Ishikawa (cell line): ENCODE data around the gene KYAT1.

Source experiments
- CEBPB ChIP-seq: IDR thresholded peaks from 2 replicates; pipeline ENCODE4 v1.6.1; 2012
- CREB1 ChIP-seq: IDR thresholded peaks from 2 replicates; pipeline ENCODE4 v1.6.1; 2012; ENCODE audit warnings: low read depth
- EGR1 ChIP-seq: IDR thresholded peaks from 2 replicates; pipeline ENCODE4 v1.6.1; 2012
- EP300 ChIP-seq: IDR thresholded peaks from 2 replicates; pipeline ENCODE4 v1.6.1; 2012; ENCODE audit warnings: borderline replicate concordance
- FOXM1 ChIP-seq: IDR thresholded peaks from 2 replicates; pipeline ENCODE4 v1.6.1; 2012; ENCODE audit warnings: low read depth, borderline replicate concordance
- NFIC ChIP-seq: IDR thresholded peaks from 2 replicates; pipeline ENCODE4 v1.6.1; 2012
- RAD21 ChIP-seq: IDR thresholded peaks from 2 replicates; pipeline ENCODE4 v1.6.1; 2012; ENCODE audit warnings: low read depth
- REST ChIP-seq: IDR thresholded peaks from 2 replicates; pipeline ENCODE4 v1.6.1; 2012; ENCODE audit warnings: low read depth, mild to moderate bottlenecking
- TAF1 ChIP-seq: IDR thresholded peaks from 2 replicates; pipeline ENCODE4 v1.6.1; 2012; ENCODE audit warnings: low read depth, mild to moderate bottlenecking
- TCF12 ChIP-seq: IDR thresholded peaks from 2 replicates; pipeline ENCODE4 v1.6.1; 2012; ENCODE audit warnings: low read depth
- TEAD4 ChIP-seq: IDR thresholded peaks from 2 replicates; pipeline ENCODE4 v1.6.1; 2012
- USF1 ChIP-seq: IDR thresholded peaks from 2 replicates; pipeline ENCODE4 v1.6.1; 2012
- YY1 ChIP-seq: IDR thresholded peaks from 2 replicates; pipeline ENCODE4 v1.6.1; 2012; ENCODE audit warnings: low read depth
- ZBTB7A ChIP-seq: IDR thresholded peaks from 2 replicates; pipeline ENCODE4 v1.6.1; 2012; ENCODE audit warnings: low read depth
- TF ChIP-seq, protein P1 (sequence below): IDR thresholded peaks from 2 replicates; pipeline ENCODE4 v1.6.1; 2012

KYAT1 gene

GRCh38 chr9:128913995-128914772 is 32.4 kb upstream of the KYAT1 start:
- no peak for TF ChIP-seq RAD21
- no peak for TF ChIP-seq CEBPB

DNA sequence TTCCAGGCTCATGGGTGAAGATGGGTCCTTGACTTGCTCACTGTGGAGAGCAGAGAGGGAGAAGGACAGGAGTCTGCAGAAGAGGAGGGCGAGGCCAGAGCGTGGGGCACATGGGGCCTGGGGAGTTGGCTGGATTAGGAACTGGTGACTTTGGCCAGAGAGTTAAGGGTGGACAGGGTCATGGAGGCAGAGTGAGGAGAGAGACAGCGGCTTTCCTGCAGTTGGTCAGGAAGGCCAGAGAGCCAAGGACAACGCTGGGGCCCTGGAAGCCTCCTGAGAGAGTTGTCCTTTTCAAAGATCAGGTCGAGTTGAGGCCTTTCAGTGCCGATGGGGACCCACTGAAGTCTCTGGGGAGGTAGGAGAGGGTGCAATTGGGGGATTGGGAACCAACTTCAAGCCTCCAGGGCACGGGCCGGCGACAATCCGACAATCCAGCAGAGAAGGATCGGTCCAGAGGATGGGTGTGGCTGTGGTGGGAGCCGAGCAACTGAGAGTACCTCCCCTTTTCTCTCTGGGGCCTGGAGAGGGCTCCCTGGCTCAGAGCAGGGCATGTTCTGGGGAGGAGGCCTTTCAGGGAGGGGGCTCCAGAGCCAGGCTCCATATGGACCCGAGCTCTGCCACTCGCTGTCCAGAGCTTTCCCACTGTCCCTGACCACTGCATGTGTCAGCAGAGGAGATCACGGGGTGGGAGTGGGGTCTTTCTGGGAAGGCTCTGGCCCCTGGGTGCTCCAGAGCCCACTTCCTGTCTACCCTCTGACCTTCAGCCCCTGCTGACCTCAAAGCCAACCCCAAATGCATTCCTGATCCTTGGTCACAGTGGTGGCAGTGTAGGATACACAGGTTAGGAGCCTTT is 31.5 kb upstream of the KYAT1 start:
- no peak for TF ChIP-seq CREB1
- TF ChIP-seq ZBTB7A, result 0 out of 2 replicates have a peak, but pooled peaks have one; percentile 16

GRCh38 chr9:128912270-128912853 is 30.6 kb upstream of the KYAT1 start:
- peak; percentile 53 for TF ChIP-seq TEAD4
- TF ChIP-seq YY1, result no peak

DNA sequence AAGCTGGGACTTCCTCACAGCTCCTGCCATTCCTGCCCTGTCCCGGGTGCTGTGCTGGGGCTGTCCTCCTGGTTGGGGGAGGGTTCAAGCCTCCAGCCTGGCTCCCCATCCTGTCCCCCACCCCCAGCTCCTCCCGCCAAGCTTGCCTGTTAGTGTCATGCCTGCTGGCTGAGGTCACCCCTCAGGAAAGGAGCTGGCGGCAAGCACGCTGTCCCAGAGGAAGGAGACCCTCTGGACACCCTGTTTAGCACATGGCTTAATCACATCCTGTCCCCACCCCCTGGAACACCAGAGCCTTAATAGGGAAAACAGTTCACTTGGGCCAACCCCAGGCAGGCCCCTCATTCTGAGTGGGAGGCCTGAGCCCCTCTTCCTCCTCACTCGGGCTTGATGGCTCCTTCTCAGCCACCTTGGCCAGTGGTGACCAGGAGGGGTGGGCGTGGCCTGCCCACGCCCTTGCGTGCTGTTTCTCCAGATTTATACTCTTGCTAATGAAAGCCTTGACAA is 29.8 kb upstream of the KYAT1 start:
- TF ChIP-seq CREB1 (no peak), EP300 (peak; percentile 24; the same call in 1 of the 2 replicates)
- TF ChIP-seq, protein P1, sequence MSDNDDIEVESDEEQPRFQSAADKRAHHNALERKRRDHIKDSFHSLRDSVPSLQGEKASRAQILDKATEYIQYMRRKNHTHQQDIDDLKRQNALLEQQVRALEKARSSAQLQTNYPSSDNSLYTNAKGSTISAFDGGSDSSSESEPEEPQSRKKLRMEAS, result peak; percentile 55; the same call in 1 of the 2 replicates

- TF ChIP-seq TEAD4, result no peak
- TF ChIP-seq, protein P1, result no peak
- no peak for TF ChIP-seq TCF12
- TF ChIP-seq REST, result no peak
- no peak for TF ChIP-seq YY1
- no peak for TF ChIP-seq EGR1
- no peak for TF ChIP-seq EP300
- no peak for TF ChIP-seq USF1
- TF ChIP-seq FOXM1, result no peak
- TF ChIP-seq TAF1, result no peak
- no peak for TF ChIP-seq NFIC
- no peak for TF ChIP-seq ZBTB7A
- TF ChIP-seq CEBPB, result no peak
- TF ChIP-seq RAD21, result no peak
- no peak for TF ChIP-seq CREB1
Observed at GRCh38 chr9:128910906-128911305, 29.2 kb upstream of the KYAT1 start.

GRCh38 chr9:128909859-128910258 is 28.1 kb upstream of the KYAT1 start:
- no peak for TF ChIP-seq TAF1
- no peak for TF ChIP-seq CREB1
- TF ChIP-seq RAD21, result no peak
- TF ChIP-seq, protein P1, result no peak
- TF ChIP-seq TCF12, result no peak
- no peak for TF ChIP-seq ZBTB7A
- TF ChIP-seq NFIC, result no peak
- no peak for TF ChIP-seq CEBPB
- TF ChIP-seq EGR1, result no peak
- TF ChIP-seq EP300, result no peak
- TF ChIP-seq USF1, result no peak
- TF ChIP-seq REST, result no peak
- no peak for TF ChIP-seq YY1
- TF ChIP-seq FOXM1, result no peak
